ENCODE data around the gene SDSL.

Gene SDSL

DNA sequence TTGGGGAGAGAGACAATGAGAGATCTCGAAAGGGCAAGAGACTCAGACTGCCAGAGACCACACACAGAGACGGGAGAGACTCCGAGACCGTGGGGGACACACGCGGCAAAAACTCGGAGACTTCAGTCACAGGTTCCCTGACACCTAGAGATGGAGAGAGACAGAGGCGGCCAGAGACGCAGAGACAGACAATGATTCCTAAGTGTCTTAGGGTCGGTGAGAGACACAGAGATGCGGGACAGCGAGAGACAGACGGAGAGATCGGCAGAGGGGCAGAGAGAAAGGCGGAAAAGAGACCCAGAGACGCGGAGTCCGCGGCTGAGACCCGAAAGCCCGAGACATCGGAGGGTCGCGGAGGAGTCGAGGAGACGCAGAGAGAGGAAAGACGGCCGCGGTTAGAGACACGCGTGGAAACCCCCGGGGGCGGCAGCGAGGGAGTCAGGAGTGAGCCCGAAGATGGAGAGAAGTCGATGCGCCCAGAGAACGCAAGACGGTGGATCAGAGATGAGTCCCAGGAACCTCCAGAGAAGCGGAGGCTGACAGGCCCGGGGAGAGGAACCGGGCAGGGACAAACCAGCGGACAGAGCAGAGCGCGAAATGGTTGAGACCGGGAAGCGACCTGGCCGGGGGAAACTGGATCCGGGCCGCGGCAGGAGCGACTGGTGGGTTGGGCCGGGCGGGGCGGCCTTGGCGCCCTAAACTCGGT, 41.7 kb downstream of the SDSL start:
- H3K27ac ChIP-seq (ENCODE audit: insufficient read depth in 1 of 2, low read depth in 1 of 2, low read length in 2 of 2, poor library complexity in 1 of 2, severe bottlenecking in 2 of 2), result no peak overlapping the region
- peaks cover 12 to 98% (median 46%) of the 10 kb centered on the region in 5 experiments for H3K27me3 ChIP-seq (replicated peaks in 2 of 5; ENCODE audit: control insufficient read depth in 4 of 5, insufficient read depth in 5 of 5, low read length in 4 of 5)
- WGBS (ENCODE audit: insufficient coverage), result 2% methylated on average over 56 of the region's 57 CpGs
- no peaks in the 10 kb centered on the region for H3K9me3 ChIP-seq (ENCODE audit: control extremely low read depth in 1 of 5, control insufficient read depth in 4 of 5, insufficient read depth in 2 of 5, low read depth in 1 of 5, low read length in 4 of 5)
- H3K36me3 ChIP-seq (ENCODE audit: control insufficient read depth in 4 of 4, insufficient read depth in 4 of 4, low read length in 3 of 4), result no peaks in the 10 kb centered on the region
- no peak for DNase-seq
- ChIA-PET POLR2A (no interaction called here), CTCF (no interaction called here)
- H3K4me3 ChIP-seq (ENCODE audit: control insufficient read depth in 1 of 7, extremely low read depth in 1 of 7, insufficient read depth in 4 of 7, low read depth in 2 of 7, low read length in 6 of 7), result peak overlapping the region in 3 of 7 experiments; percentile 16 to 45 (median 19)
- H3K4me1 ChIP-seq (ENCODE audit: control extremely low read depth in 1 of 4, control insufficient read depth in 4 of 4, insufficient read depth in 4 of 4, low read length in 3 of 4), result peaks cover 0 to 51% (median 26%) of the 10 kb centered on the region in 4 experiments

DNA sequence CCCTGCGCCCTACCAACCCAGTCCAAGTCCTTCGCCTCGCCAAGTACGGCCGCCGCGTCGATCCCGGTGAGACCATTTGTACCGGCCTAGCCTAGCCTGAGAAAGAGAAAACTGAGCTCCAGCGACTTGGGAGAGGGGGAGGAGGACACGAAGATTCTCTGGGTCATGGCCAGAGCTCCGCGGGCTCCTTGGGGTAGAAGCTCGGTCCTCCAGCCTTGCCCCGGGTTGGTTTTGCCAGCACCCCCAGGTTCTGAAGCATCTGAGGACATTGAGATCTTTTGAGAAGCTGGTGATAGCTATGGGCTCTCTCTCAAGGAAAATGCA, 42.2 kb downstream of the SDSL start:
- Histone ChIP-seq H3K9me3 (ENCODE audit: control extremely low read depth in 1 of 5, control insufficient read depth in 4 of 5, insufficient read depth in 2 of 5, low read depth in 1 of 5, low read length in 4 of 5) (no peaks in the 10 kb centered on the region), H3K4me1 (ENCODE audit: control extremely low read depth in 1 of 4, control insufficient read depth in 4 of 4, insufficient read depth in 4 of 4, low read length in 3 of 4) (peaks cover 0 to 51% (median 26%) of the 10 kb centered on the region in 4 experiments), H3K27me3 (replicated peaks in 2 of 5; ENCODE audit: control insufficient read depth in 4 of 5, insufficient read depth in 5 of 5, low read length in 4 of 5) (peaks cover 8 to 98% (median 46%) of the 10 kb centered on the region in 5 experiments), H3K4me3 (ENCODE audit: control insufficient read depth in 1 of 7, extremely low read depth in 1 of 7, insufficient read depth in 4 of 7, low read depth in 2 of 7, low read length in 6 of 7) (peak overlapping the region in 2 of 7 experiments; percentile 19 to 24), H3K27ac (ENCODE audit: insufficient read depth in 1 of 2, low read depth in 1 of 2, low read length in 2 of 2, poor library complexity in 1 of 2, severe bottlenecking in 2 of 2) (no peak overlapping the region), H3K36me3 (ENCODE audit: control insufficient read depth in 4 of 4, insufficient read depth in 4 of 4, low read length in 3 of 4) (no peaks in the 10 kb centered on the region)
- 3% methylated on average over 15 of the region's 16 CpGs for WGBS (ENCODE audit: insufficient coverage)
- POLR2A ChIA-PET, result no interaction called here
- CTCF ChIA-PET, result no interaction called here
- no peak for DNase-seq

DNA sequence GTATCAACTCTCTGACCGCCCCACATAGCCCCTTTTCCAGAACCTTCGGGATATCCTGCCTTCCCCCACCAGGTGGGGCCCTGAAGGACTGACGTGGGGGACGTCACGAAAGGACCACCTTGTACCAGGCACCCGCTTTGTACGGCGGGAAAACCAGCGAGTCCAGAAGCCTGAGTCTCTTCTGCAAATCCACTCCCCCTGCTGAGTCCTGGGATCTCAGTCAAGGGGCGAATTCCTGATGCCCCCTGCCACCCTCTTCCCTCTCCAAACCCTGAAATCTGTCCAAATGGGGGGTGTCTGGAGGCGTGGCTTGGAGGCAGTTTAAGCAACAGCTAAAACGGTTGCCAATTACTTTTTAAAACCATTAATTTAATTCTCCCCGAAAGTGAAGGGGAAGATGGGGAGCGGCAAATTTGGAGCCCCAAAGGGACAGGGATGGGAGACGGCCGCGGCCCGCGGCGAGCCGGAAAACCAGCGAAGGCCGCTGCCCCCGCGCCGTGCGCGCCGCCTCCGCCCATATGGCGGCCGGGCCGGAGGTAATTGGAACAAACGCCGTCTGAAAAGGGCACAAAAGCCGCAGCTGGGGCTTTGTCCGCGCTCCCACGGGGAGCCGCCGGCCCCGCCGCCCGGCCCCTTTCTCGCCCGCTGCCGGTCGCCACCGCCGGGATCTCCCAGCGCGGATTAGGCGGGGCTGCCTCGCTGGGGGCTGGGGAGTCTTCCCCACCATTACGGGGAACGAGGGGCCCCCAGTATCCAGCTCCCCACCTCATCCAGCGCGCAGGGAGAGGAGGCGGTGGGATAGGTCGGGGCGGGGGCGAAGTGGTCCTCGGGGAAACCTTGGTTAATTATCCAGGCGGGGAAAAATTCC, 42.9 kb downstream of the SDSL start:
- Histone ChIP-seq H3K27ac (ENCODE audit: insufficient read depth in 1 of 2, low read depth in 1 of 2, low read length in 2 of 2, poor library complexity in 1 of 2, severe bottlenecking in 2 of 2) (no peak overlapping the region), H3K27me3 (replicated peaks in 2 of 5; ENCODE audit: control insufficient read depth in 4 of 5, insufficient read depth in 5 of 5, low read length in 4 of 5) (peaks cover 9 to 98% (median 53%) of the 10 kb centered on the region in 5 experiments), H3K4me3 (ENCODE audit: control insufficient read depth in 1 of 7, extremely low read depth in 1 of 7, insufficient read depth in 4 of 7, low read depth in 2 of 7, low read length in 6 of 7) (peak overlapping the region in 2 of 7 experiments; percentile 19 to 24), H3K9me3 (ENCODE audit: control extremely low read depth in 1 of 5, control insufficient read depth in 4 of 5, insufficient read depth in 2 of 5, low read depth in 1 of 5, low read length in 4 of 5) (no peaks in the 10 kb centered on the region), H3K36me3 (ENCODE audit: control insufficient read depth in 4 of 4, insufficient read depth in 4 of 4, low read length in 3 of 4) (no peaks in the 10 kb centered on the region), H3K4me1 (ENCODE audit: control extremely low read depth in 1 of 4, control insufficient read depth in 4 of 4, insufficient read depth in 4 of 4, low read length in 3 of 4) (peaks cover 0 to 51% (median 26%) of the 10 kb centered on the region in 4 experiments)
- WGBS (ENCODE audit: insufficient coverage), result 3% methylated on average over 53 of the region's 64 CpGs
- no peak for DNase-seq
- ChIA-PET CTCF (interaction anchor here (0.8 kb wide), 1 partner anchor 25 kb away, joined by 3 read pairs; no protein-coding TSS in a partner anchor), POLR2A (no interaction called here)

DNA sequence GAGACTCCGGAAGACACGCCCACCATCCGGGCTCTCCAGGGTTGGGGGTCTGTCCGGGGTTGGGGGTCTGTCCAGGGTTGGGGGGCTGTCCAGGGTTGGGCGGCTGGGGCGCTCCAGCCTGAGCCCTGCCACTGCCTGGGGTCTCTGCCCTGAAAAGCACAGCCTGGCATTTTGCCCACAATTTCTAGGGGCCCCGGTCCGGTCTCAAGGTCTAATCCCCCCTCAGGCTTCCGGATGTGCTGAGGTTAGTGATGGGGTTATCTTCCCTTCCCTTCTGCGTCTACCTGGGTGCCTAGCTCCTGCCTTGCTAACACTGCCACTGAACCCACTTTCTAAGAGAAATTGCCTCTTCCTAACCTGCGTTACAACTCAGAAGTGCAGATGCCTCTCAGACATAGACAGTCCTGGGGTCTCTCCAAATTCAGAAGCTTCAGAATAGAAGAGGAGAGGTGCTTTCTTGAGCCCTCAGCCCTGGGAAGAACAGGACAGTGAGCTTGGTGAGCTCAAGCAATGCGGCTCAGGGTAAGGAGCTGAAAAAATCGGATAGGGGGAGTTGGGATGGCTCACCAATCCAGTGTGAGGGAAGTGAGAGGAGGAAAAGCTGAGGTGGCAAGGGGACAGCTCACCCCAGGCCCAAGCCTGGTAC, 43.8 kb downstream of the SDSL start:
- Histone ChIP-seq H3K27ac (ENCODE audit: insufficient read depth in 1 of 2, low read depth in 1 of 2, low read length in 2 of 2, poor library complexity in 1 of 2, severe bottlenecking in 2 of 2) (no peak overlapping the region), H3K36me3 (ENCODE audit: control insufficient read depth in 4 of 4, insufficient read depth in 4 of 4, low read length in 3 of 4) (no peaks in the 10 kb centered on the region), H3K4me1 (ENCODE audit: control extremely low read depth in 1 of 4, control insufficient read depth in 4 of 4, insufficient read depth in 4 of 4, low read length in 3 of 4) (peaks cover 0 to 51% (median 26%) of the 10 kb centered on the region in 4 experiments), H3K9me3 (ENCODE audit: control extremely low read depth in 1 of 5, control insufficient read depth in 4 of 5, insufficient read depth in 2 of 5, low read depth in 1 of 5, low read length in 4 of 5) (no peaks in the 10 kb centered on the region), H3K4me3 (ENCODE audit: control insufficient read depth in 1 of 7, extremely low read depth in 1 of 7, insufficient read depth in 4 of 7, low read depth in 2 of 7, low read length in 6 of 7) (no peak overlapping the region), H3K27me3 (replicated peaks in 2 of 5; ENCODE audit: control insufficient read depth in 4 of 5, insufficient read depth in 5 of 5, low read length in 4 of 5) (peaks cover 10 to 99% (median 60%) of the 10 kb centered on the region in 5 experiments)
- WGBS (ENCODE audit: insufficient coverage), result 2% methylated on average over 8 of the region's 13 CpGs
- CTCF ChIA-PET, result interaction anchor here (0.8 kb wide), 1 partner anchor 26 kb away, joined by 3 read pairs; no protein-coding TSS in a partner anchor
- DNase-seq, result no peak
- POLR2A ChIA-PET, result no interaction called here

DNA sequence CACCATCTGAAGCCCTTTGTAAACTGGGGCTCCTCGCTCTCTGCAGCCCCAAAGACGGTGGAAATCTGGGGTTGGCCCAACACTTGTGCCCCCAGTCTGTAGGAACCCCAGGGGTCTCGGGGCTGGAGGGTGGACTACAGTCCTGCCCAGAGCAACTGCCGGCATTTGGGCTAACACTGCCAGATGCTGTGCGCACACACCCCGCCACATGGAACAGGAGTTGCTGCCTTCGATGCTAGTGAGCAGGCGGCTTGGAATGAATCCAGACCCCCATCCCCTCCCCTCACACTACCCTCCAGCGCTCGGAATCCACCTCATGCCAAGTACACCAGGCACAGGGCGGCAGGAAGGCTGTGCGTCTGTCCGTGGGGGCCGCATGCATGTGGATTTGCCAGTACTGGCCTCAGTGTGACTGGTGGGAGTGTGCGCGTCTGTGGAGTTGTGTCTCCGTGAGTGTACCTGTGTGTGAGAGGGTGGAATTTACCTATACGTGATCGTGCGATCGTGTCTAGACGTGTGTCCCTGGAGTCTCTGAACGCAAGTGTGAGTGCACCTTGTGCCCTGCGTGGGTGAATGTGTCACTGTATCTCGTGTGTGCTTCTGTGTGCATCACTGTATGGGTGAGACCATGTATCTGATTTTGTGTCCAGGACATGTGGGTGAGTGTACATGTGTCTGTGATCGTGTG, 44.4 kb downstream of the SDSL start:
- H3K4me1 ChIP-seq (ENCODE audit: control extremely low read depth in 1 of 4, control insufficient read depth in 4 of 4, insufficient read depth in 4 of 4, low read length in 3 of 4), result peaks cover 0 to 55% (median 30%) of the 10 kb centered on the region in 4 experiments
- POLR2A ChIA-PET, result interaction anchor here (0.6 kb wide), 1 partner anchor 21 kb away, joined by 3 read pairs; no protein-coding TSS in a partner anchor
- H3K36me3 ChIP-seq (ENCODE audit: control insufficient read depth in 4 of 4, insufficient read depth in 4 of 4, low read length in 3 of 4), result no peaks in the 10 kb centered on the region

DNA sequence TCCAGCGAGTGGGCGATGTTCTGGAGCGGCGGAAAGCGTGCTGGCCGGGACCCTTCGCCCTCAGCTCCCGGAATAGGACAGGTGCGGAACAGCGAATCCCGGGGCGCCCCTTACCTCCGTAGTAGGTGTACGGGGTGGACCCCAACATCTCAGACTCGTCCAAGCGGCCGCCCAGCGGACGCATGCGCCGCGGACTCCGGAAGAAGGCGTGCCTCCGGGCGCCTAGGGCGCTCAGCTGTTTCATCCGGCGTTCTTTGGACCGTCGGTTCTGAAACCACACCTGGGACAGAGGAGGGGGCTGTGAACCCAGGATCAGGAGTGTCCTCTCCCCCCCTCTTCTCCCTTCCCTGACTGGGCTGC, 44.9 kb downstream of the SDSL start:
- H3K36me3 ChIP-seq (ENCODE audit: control insufficient read depth in 4 of 4, insufficient read depth in 4 of 4, low read length in 3 of 4), result no peaks in the 10 kb centered on the region
- peaks cover 4 to 100% (median 65%) of the 10 kb centered on the region in 5 experiments for H3K27me3 ChIP-seq (replicated peaks in 2 of 5; ENCODE audit: control insufficient read depth in 4 of 5, insufficient read depth in 5 of 5, low read length in 4 of 5)
- no peak for DNase-seq
- H3K4me1 ChIP-seq (ENCODE audit: control extremely low read depth in 1 of 4, control insufficient read depth in 4 of 4, insufficient read depth in 4 of 4, low read length in 3 of 4), result peaks cover 0 to 55% (median 30%) of the 10 kb centered on the region in 4 experiments
- H3K27ac ChIP-seq (ENCODE audit: insufficient read depth in 1 of 2, low read depth in 1 of 2, low read length in 2 of 2, poor library complexity in 1 of 2, severe bottlenecking in 2 of 2), result no peak overlapping the region
- CTCF ChIA-PET, result no interaction called here
- 3% methylated on average over 31 of the region's 31 CpGs for WGBS (ENCODE audit: insufficient coverage)
- POLR2A ChIA-PET, result interaction anchor here (0.6 kb wide), 1 partner anchor 22 kb away, joined by 3 read pairs; no protein-coding TSS in a partner anchor
- no peaks in the 10 kb centered on the region for H3K9me3 ChIP-seq (ENCODE audit: control extremely low read depth in 1 of 5, control insufficient read depth in 4 of 5, insufficient read depth in 2 of 5, low read depth in 1 of 5, low read length in 4 of 5)
- peak overlapping the region in 3 of 7 experiments; percentile 33 to 55 (median 46) for H3K4me3 ChIP-seq (ENCODE audit: control insufficient read depth in 1 of 7, extremely low read depth in 1 of 7, insufficient read depth in 4 of 7, low read depth in 2 of 7, low read length in 6 of 7)

More for the DNA sequence above, 44.4 kb downstream of the SDSL start:
- WGBS (ENCODE audit: insufficient coverage), result 9% methylated on average over 22 of the region's 26 CpGs
- CTCF ChIA-PET, result no interaction called here
- Histone ChIP-seq H3K9me3 (ENCODE audit: control extremely low read depth in 1 of 5, control insufficient read depth in 4 of 5, insufficient read depth in 2 of 5, low read depth in 1 of 5, low read length in 4 of 5) (no peaks in the 10 kb centered on the region), H3K27ac (ENCODE audit: insufficient read depth in 1 of 2, low read depth in 1 of 2, low read length in 2 of 2, poor library complexity in 1 of 2, severe bottlenecking in 2 of 2) (no peak overlapping the region), H3K27me3 (replicated peaks in 2 of 5; ENCODE audit: control insufficient read depth in 4 of 5, insufficient read depth in 5 of 5, low read length in 4 of 5) (peaks cover 5 to 99% (median 63%) of the 10 kb centered on the region in 5 experiments), H3K4me3 (ENCODE audit: control insufficient read depth in 1 of 7, extremely low read depth in 1 of 7, insufficient read depth in 4 of 7, low read depth in 2 of 7, low read length in 6 of 7) (no peak overlapping the region)
- DNase-seq, result peak in 1 of 3 donors; percentile 23
